AG04450 (cell line): ENCODE measurements around the gene ALDH4A1. TPM values are rescaled to one million over a fixed set of nuclear protein-coding genes. Genes with fewer than 3 reads are reported as not detected.

ENCODE experiments used
- CTCF ChIA-PET: fragments of 300-600, 350-600 bp; formaldehyde crosslinking; extraction: SDS; loops from one replicate; lab custom pipeline; 2022; ENCODE audit warnings: antibody characterized with exemption, inconsistent platforms; lab: Charles Lee
- POLR2A ChIA-PET: fragments of 350-600 bp; formaldehyde crosslinking; extraction: SDS; loops from one replicate; lab custom pipeline; 2021; ENCODE audit warnings: antibody characterized with exemption, inconsistent platforms; lab: Yijun Ruan, JAX
- DNase-seq: peaks from one replicate; pipeline ENCODE4 v3.0.0-alpha.2; 2011; ENCODE audit warnings: low read depth, low spot score
- H3K27ac ChIP-seq: one replicate; pipeline ENCODE4 v1.5.1; 2012; ENCODE audit warnings: low read depth, low read length, control low read depth
- H3K27me3 ChIP-seq: one replicate; pipeline ENCODE4 v1.6.0; 2012; ENCODE audit warnings: low read length; ENCODE audit not compliant: control insufficient read depth, insufficient read depth
- H3K4me3 ChIP-seq: 2 replicates; pipeline ENCODE4 v1.5.1; 2011; ENCODE audit warnings: mild to moderate bottlenecking, low read depth, low read length, control low read depth
- H3K9me3 ChIP-seq: 2 replicates; pipeline ENCODE4 v1.5.1; 2012; ENCODE audit warnings: low read length; ENCODE audit not compliant: control insufficient read depth, insufficient read depth
- CTCF ChIP-seq: IDR thresholded peaks from 2 replicates; pipeline ENCODE4 v1.5.1; 2011; ENCODE audit warnings: low read depth, low read length, control low read depth, inconsistent platforms
- polyA plus RNA-seq: library from polyadenylated mRNA; depleted of rRNA; stranded (reverse); fragments of >200 nt; gene quantifications from 2 replicates; pipeline ENCODE4 v1.2.3, GENCODE V29; 2011

Gene ALDH4A1
- polyA plus RNA-seq, 1 experiment: 8.8 TPM

DNA sequence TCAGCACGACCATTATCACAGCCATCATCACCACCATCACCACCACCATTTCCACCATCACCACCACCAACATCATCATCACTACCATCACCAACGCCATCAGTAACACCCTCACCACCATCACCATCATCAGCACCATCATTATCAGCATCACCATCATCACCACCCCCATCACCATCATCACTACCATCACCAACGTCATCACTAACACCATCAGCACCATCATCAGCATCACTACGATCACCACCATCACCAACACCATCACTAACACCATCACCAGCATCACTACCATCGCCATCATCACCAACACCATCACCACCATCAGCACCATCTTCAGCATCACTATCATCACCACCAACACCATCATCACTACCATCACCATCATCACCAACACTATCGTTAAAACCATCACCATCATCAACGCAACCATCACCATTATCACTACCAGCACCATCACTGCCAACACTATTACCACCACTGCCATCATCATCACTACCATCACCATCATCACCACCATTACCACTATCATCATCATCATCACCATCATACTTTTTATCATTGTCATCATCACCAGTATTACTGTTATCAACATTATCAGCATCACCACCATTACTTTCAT, 44.2 kb downstream of the ALDH4A1 start:
- no peak overlapping the region for H3K4me3 ChIP-seq
- POLR2A ChIA-PET: no interaction called here

GRCh38 chr1:18856435-18856834, 45.9 kb downstream of the ALDH4A1 start:
- no peak overlapping the region for H3K4me3 ChIP-seq
- DNase-seq: no peak
- no peaks in the 10 kb centered on the region for H3K9me3 ChIP-seq
- ChIA-PET POLR2A (no interaction called here), CTCF (no interaction called here)
- no peak overlapping the region for H3K27ac ChIP-seq
- TF ChIP-seq CTCF: no peak
- peaks cover 3% of the 10 kb centered on the region for H3K27me3 ChIP-seq

More for the DNA sequence above, 44.2 kb downstream of the ALDH4A1 start:
- TF ChIP-seq CTCF: no peak
- no peak for DNase-seq
- Histone ChIP-seq H3K9me3 (no peaks in the 10 kb centered on the region), H3K27me3 (peaks cover 8% of the 10 kb centered on the region), H3K27ac (no peak overlapping the region)
- CTCF ChIA-PET: no interaction called here

DNA sequence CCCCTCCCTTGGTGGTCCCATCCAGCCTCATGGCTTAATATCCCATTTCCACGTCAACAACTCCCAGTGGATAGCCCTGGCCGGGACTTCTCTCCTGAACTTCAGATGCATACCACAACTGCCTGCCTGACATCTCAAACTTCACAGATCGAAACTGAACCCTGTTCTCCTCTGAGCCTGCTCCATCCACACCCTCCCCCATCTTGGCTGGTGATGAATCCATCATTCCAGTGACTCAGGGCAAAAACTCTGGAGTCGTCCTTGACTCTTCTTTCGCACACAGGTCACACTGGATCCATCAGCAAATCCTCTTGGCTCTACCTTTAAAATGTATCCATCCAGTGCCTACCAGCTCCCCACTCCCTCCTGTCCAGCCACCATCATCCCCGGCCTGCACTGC, 46.8 kb downstream of the ALDH4A1 start:
- H3K27me3 ChIP-seq: peaks cover 3% of the 10 kb centered on the region
- H3K4me3 ChIP-seq: no peak overlapping the region
- no peak for DNase-seq
- ChIA-PET POLR2A (no interaction called here), CTCF (no interaction called here)
- H3K9me3 ChIP-seq: no peaks in the 10 kb centered on the region
- no peak for TF ChIP-seq CTCF
- H3K27ac ChIP-seq: no peak overlapping the region

DNA sequence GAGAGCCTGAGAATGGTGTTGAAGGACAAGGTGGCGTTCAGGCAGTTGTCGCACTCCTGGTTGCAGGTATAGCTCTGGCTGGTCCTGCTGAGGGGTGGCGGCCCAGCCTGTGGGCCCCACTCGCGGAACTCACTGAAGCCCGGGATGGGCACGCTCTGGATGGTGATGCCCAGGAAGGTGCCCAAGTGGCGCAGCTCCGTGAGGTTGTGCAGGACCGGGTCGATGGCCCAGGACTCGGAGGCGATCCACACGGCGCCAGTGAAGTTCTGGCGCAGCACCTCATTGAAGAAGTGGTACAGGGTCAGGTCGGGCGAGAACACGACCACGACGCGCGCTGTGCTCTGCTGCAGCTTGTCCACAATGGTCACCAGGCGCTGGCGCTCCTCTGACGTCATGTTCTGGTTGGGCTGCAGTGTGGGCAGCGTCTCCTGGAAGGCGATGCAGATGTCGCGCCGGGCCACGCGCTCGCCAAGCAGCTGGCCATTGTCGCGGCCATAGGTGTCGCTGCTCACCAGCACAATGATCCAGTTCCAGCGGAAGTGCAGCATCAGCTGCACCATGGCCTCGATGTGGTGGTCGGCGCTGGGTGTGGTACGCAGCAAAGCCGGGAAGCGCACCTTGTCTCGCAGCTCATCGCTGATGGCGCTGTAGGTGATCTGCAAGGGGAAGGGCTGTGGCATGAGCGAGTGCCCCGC, 47.9 kb downstream of the ALDH4A1 start:
- Histone ChIP-seq H3K9me3 (no peaks in the 10 kb centered on the region), H3K4me3 (no peak overlapping the region), H3K27ac (no peak overlapping the region), H3K27me3 (peaks cover 4% of the 10 kb centered on the region)
- POLR2A ChIA-PET: no interaction called here
- DNase-seq: no peak
- no peak for TF ChIP-seq CTCF
- CTCF ChIA-PET: no interaction called here

DNA sequence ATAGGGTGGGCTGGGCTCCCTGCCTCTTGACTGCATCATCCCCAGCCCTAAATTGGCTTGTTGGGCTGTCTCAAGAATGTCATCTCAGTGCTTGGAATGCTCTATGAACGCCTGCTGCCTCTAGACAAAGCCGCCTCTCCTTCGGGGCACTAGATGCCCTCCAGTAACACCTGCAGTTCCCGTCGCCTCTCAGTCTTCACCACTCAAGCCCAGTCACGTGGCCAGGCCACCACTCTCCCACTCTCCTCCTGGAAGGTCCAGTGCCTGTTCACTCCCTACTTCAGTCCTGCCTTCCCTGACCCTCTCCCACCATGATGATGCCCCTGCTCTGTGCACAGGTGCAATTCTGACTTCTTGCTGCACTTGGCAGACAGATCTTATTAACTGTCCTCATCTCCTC, 49.9 kb downstream of the ALDH4A1 start:
- no peak for TF ChIP-seq CTCF
- no peaks in the 10 kb centered on the region for H3K9me3 ChIP-seq
- peaks cover 11% of the 10 kb centered on the region for H3K27me3 ChIP-seq
- ChIA-PET POLR2A (no interaction called here), CTCF (no interaction called here)
- no peak overlapping the region for H3K27ac ChIP-seq
- H3K4me3 ChIP-seq: no peak overlapping the region
- no peak for DNase-seq
